ENCODE data around the gene ADAM10.

DNA sequence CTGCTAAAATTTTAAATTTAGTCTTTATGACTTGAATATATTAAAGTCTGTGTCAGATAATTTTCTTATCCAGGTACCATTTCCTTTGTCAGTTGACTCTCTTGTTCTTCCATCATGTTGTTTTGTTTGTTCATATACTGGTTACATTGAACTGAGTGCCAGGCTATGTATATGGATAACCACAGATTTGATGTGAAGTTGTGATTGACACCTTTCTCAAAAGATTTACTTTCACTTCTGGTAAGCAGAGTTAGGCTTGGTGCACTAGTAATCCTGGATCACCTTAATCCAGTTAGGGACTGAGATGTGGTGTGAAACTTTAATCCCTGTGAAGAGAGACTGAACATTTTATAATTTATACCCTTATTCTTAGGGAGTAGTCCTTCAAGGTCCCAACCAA, 99.4 kb downstream of the ADAM10 start:
- TF ChIP-seq POLR2AphosphoS5 (IDR thresholded peaks at IDR 0.05) (no peak), CTCF (IDR thresholded peaks at IDR 0.05) (no peak), POLR2A (IDR thresholded peaks at IDR 0.05) (no peak)
